IMR-90 (cell line): ENCODE measurements around the gene SCFD2. TPM values are rescaled to one million over a fixed set of nuclear protein-coding genes. Genes with fewer than 3 reads are reported as not detected.

Source experiments
- ATAC-seq: fragments of 200-7000 bp; cut with Tn5 transposase; 2 replicates; pipeline ENCODE4 v1.9.1; 2020; ENCODE audit warnings: low read depth, mild to moderate bottlenecking, moderate library complexity
- BruUV-seq: library from RNA; stranded (reverse); fragments of 400-500 nt; replicated peaks from 2 replicates; lab custom pipeline; 2021; lab: Mats Ljungman, UMichigan
- CTCF ChIA-PET: fragments of 300-600 bp; formaldehyde crosslinking; extraction: SDS; loops from one replicate; lab custom pipeline; 2021; ENCODE audit warnings: antibody characterized with exemption; lab: Yijun Ruan, JAX
- POLR2A ChIA-PET: fragments of 300-600 bp; sonication (Branson Sonifier 250); formaldehyde crosslinking; loops from one replicate; lab custom pipeline; 2022; ENCODE audit warnings: antibody characterized with exemption; ENCODE audit not compliant: unreplicated experiment; lab: Charles Lee
- DNase-seq: peaks from one replicate; pipeline ENCODE4 v3.0.0; 2013
- H2AFZ ChIP-seq: replicated peaks from 2 replicates; pipeline ENCODE3; 2013; ENCODE audit warnings: low read length, mild to moderate bottlenecking; ENCODE audit not compliant: poor library complexity
- H2AK5ac ChIP-seq: 2 replicates; pipeline ENCODE4 v1.6.1; 2013; ENCODE audit warnings: low read depth, low read length, inconsistent platforms
- H2AK9ac ChIP-seq: replicated peaks from 2 replicates; pipeline ENCODE3; 2013; ENCODE audit warnings: mild to moderate bottlenecking, low read depth, low read length, moderate library complexity; ENCODE audit not compliant: poor library complexity
- H2BK120ac ChIP-seq: 2 replicates; pipeline ENCODE4 v1.6.1; 2013; ENCODE audit warnings: low read depth, low read length, inconsistent platforms
- H2BK15ac ChIP-seq: 3 replicates; pipeline ENCODE4 v1.6.1; 2013; ENCODE audit warnings: low read depth, low read length, inconsistent platforms
- H2BK20ac ChIP-seq: 2 replicates; pipeline ENCODE4 v1.6.1; 2013; ENCODE audit warnings: low read depth, mild to moderate bottlenecking, inconsistent platforms, low read length, moderate library complexity
- H2BK5ac ChIP-seq: 2 replicates; pipeline ENCODE4 v1.6.1; 2013; ENCODE audit warnings: mild to moderate bottlenecking, low read depth, low read length, inconsistent platforms; ENCODE audit not compliant: poor library complexity, severe bottlenecking
- H3K14ac ChIP-seq: replicated peaks from 2 replicates; pipeline ENCODE4 v1.6.1; 2013; ENCODE audit warnings: low read depth, low read length, inconsistent platforms
- H3K18ac ChIP-seq: 2 replicates; pipeline ENCODE4 v1.6.1; 2013; ENCODE audit warnings: low read depth, low read length, control low read depth
- H3K23ac ChIP-seq: 2 replicates; pipeline ENCODE4 v1.6.1; 2013; ENCODE audit warnings: low read depth, low read length, inconsistent platforms
- H3K27ac ChIP-seq: 2 replicates; pipeline ENCODE4 v1.5.1; 2013; ENCODE audit warnings: mild to moderate bottlenecking, control low read depth, low read length; ENCODE audit not compliant: insufficient read depth
- H3K27me3 ChIP-seq: 2 replicates; pipeline ENCODE4 v1.6.1; 2013; ENCODE audit warnings: low read length; ENCODE audit not compliant: control insufficient read depth, insufficient read depth
- H3K36me3 ChIP-seq: 2 replicates; pipeline ENCODE4 v1.6.1; 2013; ENCODE audit warnings: low read length, mixed read lengths; ENCODE audit not compliant: control insufficient read depth, insufficient read depth
- H3K4ac ChIP-seq: 2 replicates; pipeline ENCODE4 v1.6.1; 2013; ENCODE audit warnings: low read depth, low read length, inconsistent platforms
- H3K4me1 ChIP-seq: 2 replicates; pipeline ENCODE4 v1.6.1; 2013; ENCODE audit warnings: low read length, mixed read lengths; ENCODE audit not compliant: control insufficient read depth, insufficient read depth
- H3K4me2 ChIP-seq: 2 replicates; pipeline ENCODE4 v1.6.1; 2013; ENCODE audit warnings: low read depth, mild to moderate bottlenecking, control low read depth, low read length, moderate library complexity
- H3K4me3 ChIP-seq: 2 replicates; pipeline ENCODE4 v1.5.1; 2013; ENCODE audit warnings: low read depth, mild to moderate bottlenecking, control low read depth, low read length, moderate library complexity; ENCODE audit not compliant: insufficient read depth
- H3K56ac ChIP-seq: 2 replicates; pipeline ENCODE4 v1.6.1; 2013; ENCODE audit warnings: low read length, inconsistent platforms; ENCODE audit not compliant: insufficient read depth; ENCODE audit errors: extremely low read depth
- H3K79me1 ChIP-seq, 2 experiments: 2 replicates each; pipeline ENCODE4 v1.6.1; 2013; ENCODE audit warnings: low read length in 2 of 2, inconsistent platforms in 1 of 2, low read depth in 1 of 2
- H3K9ac ChIP-seq: 2 replicates; pipeline ENCODE4 v1.6.1; 2013; ENCODE audit warnings: low read depth, low read length, control low read depth
- H3K9me1 ChIP-seq: 2 replicates; pipeline ENCODE4 v1.6.1; 2013; ENCODE audit warnings: low read length, inconsistent platforms; ENCODE audit not compliant: insufficient read depth
- H3K9me3 ChIP-seq: 2 replicates; pipeline ENCODE4 v1.6.1; 2013; ENCODE audit warnings: low read length; ENCODE audit not compliant: control insufficient read depth, insufficient read depth
- H4K20me1 ChIP-seq: 2 replicates; pipeline ENCODE4 v1.6.1; 2013; ENCODE audit warnings: low read length, inconsistent platforms; ENCODE audit not compliant: insufficient read depth
- H4K5ac ChIP-seq: 2 replicates; pipeline ENCODE4 v1.6.1; 2013; ENCODE audit warnings: mild to moderate bottlenecking, low read depth, low read length, control low read depth
- H4K8ac ChIP-seq, 2 experiments: 2 replicates each; pipeline ENCODE4 v1.6.1; 2013; ENCODE audit warnings: low read depth in 2 of 2, low read length in 2 of 2, control low read depth in 1 of 2, inconsistent platforms in 1 of 2
- H4K91ac ChIP-seq: 2 replicates; pipeline ENCODE4 v1.6.1; 2013; ENCODE audit warnings: low read depth, low read length, inconsistent platforms; ENCODE audit not compliant: insufficient read depth
- FOS ChIP-seq: fragments of 150-350 bp; IDR thresholded peaks from 2 replicates; pipeline ENCODE4 v1.6.1; 2016; ENCODE audit warnings: low read depth, low read length
- WGBS, 2 experiments: methylation state at CpG; one replicate each; pipeline versions ENCODE4 v1.1.5 to v1.1.7; 2013; ENCODE audit warnings: missing lambda C conversion rate in 2 of 2; ENCODE audit not compliant: insufficient read length in 1 of 2; ENCODE audit errors: extremely low coverage in 2 of 2; 5-methylcytosine and 5-hydroxymethylcytosine counted together
- dilution Hi-C: fragments of 300-500 bp; cut with HindIII; formaldehyde crosslinking; loops from one replicate; pipeline ENCODE4 v1.14.3; 2018; ENCODE audit warnings: low sequenced_read_pairs; ENCODE audit not compliant: unreplicated experiment
- in situ Hi-C: fragments of 300-500 bp; cut with MboI; formaldehyde crosslinking; loops from 3 replicates; pipeline ENCODE4 v1.14.3; 2019; ENCODE audit warnings: low sequenced_read_pairs, inconsistent platforms, mixed read lengths
- intact Hi-C: fragments of 100-400 bp; cut with micrococcal nuclease; formaldehyde crosslinking; loops from 2 replicates; pipeline ENCODE4 v1.10.0; 2022
- polyA plus RNA-seq, 3 experiments: library from polyadenylated mRNA; depleted of rRNA; stranded (reverse); fragments of >200 nt; gene quantifications; 2 replicates each; pipeline ENCODE4 v1.2.3, GENCODE V29; 2012; ENCODE audit warnings: low replicate concordance in 1 of 3
- total RNA-seq: library from RNA; depleted of rRNA; stranded (reverse); fragments of >200 nt; gene quantifications from 2 replicates; pipeline ENCODE4 v1.2.3, GENCODE V29; 2012
- TF ChIP-seq, protein P1 (sequence below): fragments of 150-350 bp; IDR thresholded peaks from 2 replicates; pipeline ENCODE4 v1.6.1; 2016; ENCODE audit warnings: low read depth, mild to moderate bottlenecking, low read length, moderate library complexity, borderline replicate concordance

The SCFD2 gene
- total and polyA plus RNA-seq, 2 of the 4 experiments (the other 2 are of a cell fraction), result 18.9 to 62.4 TPM

DNA sequence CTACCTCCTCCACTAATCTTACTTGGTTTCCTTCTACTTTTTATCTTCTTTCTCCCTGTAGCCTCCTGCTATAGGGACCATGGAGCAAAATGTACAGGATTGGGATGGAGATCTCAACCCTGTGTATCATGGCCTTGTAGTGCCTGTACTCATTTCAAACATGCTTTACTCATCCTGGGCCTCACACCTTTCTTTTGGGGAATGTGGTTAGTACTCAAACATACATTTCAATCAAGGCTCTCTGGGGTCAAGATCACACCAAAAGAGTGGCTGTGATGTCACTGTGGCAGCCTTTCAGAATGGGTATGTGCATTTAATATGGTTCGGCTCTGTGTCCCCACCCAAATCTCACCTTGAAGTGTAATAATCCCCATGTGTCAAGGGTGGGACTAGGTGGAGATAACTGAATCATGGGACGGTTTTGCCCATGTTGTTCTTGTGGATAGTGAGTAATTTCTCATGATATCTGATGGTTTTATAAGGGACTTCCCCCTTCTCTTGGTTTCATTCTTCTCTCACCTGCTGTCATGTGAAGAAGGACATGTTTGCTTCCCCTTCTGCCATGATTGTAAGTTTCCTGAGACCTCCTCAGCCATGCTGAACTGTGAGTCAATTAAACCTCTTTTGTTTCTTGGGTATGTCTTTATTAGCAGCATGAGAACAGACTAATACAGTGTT lies 298.6 kb downstream of the SCFD2 start:
- Histone ChIP-seq H2AK9ac (no peak overlapping the region), H3K27me3 (no peaks in the 10 kb centered on the region), H3K9ac (no peak overlapping the region), H3K18ac (no peak overlapping the region), H2BK20ac (no peak overlapping the region), H3K14ac (no peak overlapping the region), H2BK120ac (no peak overlapping the region), H3K4ac (no peak overlapping the region), H2BK15ac (no peak overlapping the region), H4K20me1 (no peaks in the 10 kb centered on the region), H2AFZ (no peak overlapping the region), H3K27ac (no peak overlapping the region), H3K9me3 (no peaks in the 10 kb centered on the region), H3K79me1 (no peaks in the 10 kb centered on the region), H4K8ac (no peak overlapping the region), H3K9me1 (no peaks in the 10 kb centered on the region), H4K5ac (no peak overlapping the region), H3K56ac (no peak overlapping the region), H3K4me1 (peaks cover 2% of the 10 kb centered on the region; the same call in 1 of the 2 replicates), H2BK5ac (no peak overlapping the region), H3K23ac (no peak overlapping the region), H3K36me3 (no peaks in the 10 kb centered on the region), H3K4me2 (no peak overlapping the region), H2AK5ac (no peak overlapping the region), H3K4me3 (no peak overlapping the region), H4K91ac (no peak overlapping the region)
- DNase-seq (no peak), ATAC-seq (no peak)
- ChIA-PET POLR2A (no interaction called here), CTCF (no interaction called here)
- TF ChIP-seq FOS, result no peak
- TF ChIP-seq, protein P1, sequence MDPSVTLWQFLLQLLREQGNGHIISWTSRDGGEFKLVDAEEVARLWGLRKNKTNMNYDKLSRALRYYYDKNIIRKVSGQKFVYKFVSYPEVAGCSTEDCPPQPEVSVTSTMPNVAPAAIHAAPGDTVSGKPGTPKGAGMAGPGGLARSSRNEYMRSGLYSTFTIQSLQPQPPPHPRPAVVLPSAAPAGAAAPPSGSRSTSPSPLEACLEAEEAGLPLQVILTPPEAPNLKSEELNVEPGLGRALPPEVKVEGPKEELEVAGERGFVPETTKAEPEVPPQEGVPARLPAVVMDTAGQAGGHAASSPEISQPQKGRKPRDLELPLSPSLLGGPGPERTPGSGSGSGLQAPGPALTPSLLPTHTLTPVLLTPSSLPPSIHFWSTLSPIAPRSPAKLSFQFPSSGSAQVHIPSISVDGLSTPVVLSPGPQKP, result no peak
- in situ Hi-C loops (no loop called here), dilution Hi-C loops (no loop called here), intact Hi-C loops (no loop called here)
- no CpG with 5 or more reads among the region's 2 CpGs for WGBS, 2 experiments
- no TSS peak for BruUV-seq
